Umbilical cord (tissue), 2 donors: ENCODE results near the gene GRAMD2B. TPM values are rescaled to one million over a fixed set of nuclear protein-coding genes. Genes with fewer than 3 reads are reported as not detected.

Source experiments
- DNase-seq: peaks from one replicate; pipeline ENCODE4 v3.0.0-alpha.2; 2015; ENCODE audit warnings: low spot score
- total RNA-seq: library from RNA; depleted of rRNA; stranded (reverse); fragments of >200 nt; gene quantifications from one replicate; pipeline ENCODE4 v1.2.3, GENCODE V29; 2014; ENCODE audit warnings: low replicate concordance; ENCODE audit not compliant: insufficient read depth

Gene GRAMD2B
- total RNA-seq, 1 donor from 2014 or later, result 45.3 TPM

DNA sequence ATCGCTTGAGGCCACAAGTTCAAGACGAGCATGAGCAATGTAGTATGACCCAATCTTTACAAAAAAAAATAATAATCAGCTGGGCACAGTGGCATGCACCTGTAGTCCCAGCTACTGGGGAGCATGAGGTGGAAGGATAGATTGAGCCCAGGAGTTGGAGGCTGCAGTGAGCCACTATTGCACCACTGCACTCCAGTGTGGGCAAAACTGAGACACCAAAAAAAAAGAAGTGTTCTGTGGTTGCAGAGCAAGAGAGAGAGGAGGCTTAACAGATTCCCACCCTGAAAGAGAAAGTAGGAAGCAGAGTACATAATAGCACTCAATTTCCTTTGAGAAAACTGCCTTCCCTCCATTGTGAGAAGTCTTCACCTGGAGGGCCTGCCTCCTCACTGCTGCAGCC is 119.2 kb downstream of the GRAMD2B start:
- DNase-seq, result no peak

DNA sequence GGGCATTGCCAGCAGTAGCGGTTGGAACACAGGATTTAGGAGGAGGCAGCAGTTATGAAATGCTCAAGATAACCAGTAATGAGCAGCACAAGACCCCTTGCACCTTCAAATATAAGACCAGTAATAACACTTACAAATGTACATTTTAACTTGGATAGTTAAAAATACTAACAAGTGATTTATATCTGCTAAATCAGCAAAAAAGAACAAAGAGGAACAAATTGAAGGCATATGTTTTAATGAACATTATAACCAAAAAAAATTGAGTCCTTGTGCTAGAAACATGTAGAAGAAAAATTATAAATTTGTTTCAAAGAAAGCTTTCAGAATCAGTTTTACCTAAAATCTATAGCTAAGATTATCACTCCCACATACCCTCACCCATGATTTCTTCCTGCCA is 119.8 kb downstream of the GRAMD2B start:
- no peak for DNase-seq

DNA sequence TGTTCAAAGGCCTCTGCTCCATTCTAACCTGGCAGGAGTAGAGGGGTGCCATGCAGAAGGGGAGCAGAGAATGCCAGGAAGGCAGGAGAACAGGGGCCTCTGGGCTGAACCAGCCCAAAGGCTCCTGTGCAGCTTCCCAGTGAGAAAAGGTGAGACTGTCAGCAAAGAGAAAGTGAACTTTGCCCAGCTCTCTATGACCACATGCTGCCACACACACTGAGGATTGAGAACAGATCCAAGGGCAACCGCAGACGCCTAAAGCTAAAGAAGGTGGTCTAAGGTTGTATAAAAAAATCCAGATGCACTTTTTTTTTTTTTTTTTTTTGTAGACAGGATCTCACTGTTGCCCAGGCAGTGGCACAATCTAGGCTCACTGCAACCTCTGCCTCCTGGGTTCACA is 120.5 kb downstream of the GRAMD2B start:
- no peak for DNase-seq

Other genes with a start within 250 kb of the GRAMD2B start
- 51.8 TPM for gene ALDH7A1, start 171.8 kb downstream of the GRAMD2B start, total RNA-seq
- gene PHAX, start 177.5 kb downstream of the GRAMD2B start, total RNA-seq, result 53.0 TPM